AG10803 (cell line): ENCODE results near the gene EN1.
A peak's percentile ranks its signal among the peaks of the same experiment; 100 is the strongest.

Source experiments
- DNase-seq: peaks from one replicate; pipeline ENCODE4 v3.0.0; 2010; ENCODE audit warnings: low read depth
- H3K4me3 ChIP-seq: 2 replicates; pipeline ENCODE4 v1.5.1; 2011; ENCODE audit warnings: mild to moderate bottlenecking, low read length, control low read depth
- TF ChIP-seq, protein P1 (sequence below): conservative IDR thresholded peaks from 2 replicates; pipeline ENCODE4 v1.5.1; 2011; ENCODE audit warnings: mild to moderate bottlenecking, low read length, control low read depth, inconsistent platforms

Gene EN1

DNA sequence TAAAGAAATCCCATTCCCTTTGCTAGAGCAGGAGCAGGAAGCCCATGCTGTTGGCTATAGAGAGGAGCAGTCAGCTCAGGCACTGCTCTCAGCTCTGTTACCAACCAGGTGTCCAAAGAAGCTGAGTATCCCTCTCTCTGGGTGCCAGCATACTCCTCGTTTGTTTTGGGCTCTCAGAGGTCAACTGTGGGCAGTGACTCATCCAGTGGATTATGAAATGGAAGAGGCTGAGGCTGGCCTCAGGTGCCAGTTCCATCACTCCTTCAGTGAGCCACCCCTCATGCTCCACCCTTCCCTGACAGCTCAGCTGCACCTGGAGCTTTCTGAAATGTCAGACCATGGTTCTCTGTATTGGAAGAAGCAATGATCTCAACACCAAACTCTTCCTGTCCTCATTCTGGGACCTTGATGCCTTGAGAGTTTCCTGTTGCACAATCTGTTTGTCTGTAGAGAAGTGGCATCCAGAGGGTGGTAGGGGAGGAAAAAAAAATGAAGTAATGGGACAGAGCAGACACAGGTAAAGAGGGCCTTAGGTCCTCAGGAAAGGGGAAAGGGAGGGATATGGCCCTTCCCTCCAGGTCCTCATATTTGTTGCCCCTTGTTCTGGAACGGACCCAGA lies 31.2 kb upstream of the EN1 start:
- TF ChIP-seq, protein P1, sequence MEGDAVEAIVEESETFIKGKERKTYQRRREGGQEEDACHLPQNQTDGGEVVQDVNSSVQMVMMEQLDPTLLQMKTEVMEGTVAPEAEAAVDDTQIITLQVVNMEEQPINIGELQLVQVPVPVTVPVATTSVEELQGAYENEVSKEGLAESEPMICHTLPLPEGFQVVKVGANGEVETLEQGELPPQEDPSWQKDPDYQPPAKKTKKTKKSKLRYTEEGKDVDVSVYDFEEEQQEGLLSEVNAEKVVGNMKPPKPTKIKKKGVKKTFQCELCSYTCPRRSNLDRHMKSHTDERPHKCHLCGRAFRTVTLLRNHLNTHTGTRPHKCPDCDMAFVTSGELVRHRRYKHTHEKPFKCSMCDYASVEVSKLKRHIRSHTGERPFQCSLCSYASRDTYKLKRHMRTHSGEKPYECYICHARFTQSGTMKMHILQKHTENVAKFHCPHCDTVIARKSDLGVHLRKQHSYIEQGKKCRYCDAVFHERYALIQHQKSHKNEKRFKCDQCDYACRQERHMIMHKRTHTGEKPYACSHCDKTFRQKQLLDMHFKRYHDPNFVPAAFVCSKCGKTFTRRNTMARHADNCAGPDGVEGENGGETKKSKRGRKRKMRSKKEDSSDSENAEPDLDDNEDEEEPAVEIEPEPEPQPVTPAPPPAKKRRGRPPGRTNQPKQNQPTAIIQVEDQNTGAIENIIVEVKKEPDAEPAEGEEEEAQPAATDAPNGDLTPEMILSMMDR: no peak
- no peak for DNase-seq
- H3K4me3 ChIP-seq: no peak overlapping the region

DNA sequence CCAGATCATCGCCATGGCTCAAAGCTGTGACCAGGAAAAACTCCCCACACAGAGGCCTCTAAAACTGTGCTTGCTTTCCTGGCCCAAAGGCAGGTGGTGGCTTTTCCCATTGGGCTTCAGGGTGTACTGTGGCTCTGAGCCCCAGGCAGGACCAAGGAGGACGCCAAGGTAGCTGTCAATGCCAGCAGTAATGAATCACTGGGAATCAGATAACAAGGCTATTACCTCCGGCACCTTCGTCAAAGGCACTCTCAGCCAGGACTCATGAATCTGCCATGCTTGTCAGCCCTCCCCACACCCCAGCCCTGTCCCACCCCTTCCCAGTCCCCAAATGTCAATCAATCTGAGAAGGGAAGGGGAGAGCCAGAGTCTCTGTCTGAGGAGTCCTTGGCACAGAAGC lies 27.9 kb upstream of the EN1 start:
- no peak for DNase-seq
- TF ChIP-seq, protein P1: no peak
- H3K4me3 ChIP-seq: no peak overlapping the region

DNA sequence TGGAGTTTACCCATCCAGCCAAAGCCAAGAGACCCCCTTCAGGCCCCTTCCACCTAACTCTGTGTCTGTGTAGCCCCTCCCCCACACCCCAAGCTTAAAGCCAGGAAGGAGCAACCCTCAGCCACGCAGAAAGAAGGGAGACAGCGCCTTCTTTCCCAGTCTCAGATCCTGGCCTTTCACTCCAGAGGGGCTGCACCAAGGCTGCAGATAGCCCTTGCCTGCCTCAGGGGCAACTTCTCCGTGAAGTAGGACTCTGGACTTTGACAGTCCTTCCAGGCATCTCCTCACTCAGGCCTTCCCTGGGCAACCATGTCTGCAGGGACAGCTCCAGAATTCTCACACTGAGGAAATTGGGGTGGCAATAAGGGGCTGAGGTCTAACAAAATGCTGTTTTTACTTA lies 26.9 kb upstream of the EN1 start:
- TF ChIP-seq, protein P1: no peak
- no peak overlapping the region for H3K4me3 ChIP-seq
- no peak for DNase-seq

DNA sequence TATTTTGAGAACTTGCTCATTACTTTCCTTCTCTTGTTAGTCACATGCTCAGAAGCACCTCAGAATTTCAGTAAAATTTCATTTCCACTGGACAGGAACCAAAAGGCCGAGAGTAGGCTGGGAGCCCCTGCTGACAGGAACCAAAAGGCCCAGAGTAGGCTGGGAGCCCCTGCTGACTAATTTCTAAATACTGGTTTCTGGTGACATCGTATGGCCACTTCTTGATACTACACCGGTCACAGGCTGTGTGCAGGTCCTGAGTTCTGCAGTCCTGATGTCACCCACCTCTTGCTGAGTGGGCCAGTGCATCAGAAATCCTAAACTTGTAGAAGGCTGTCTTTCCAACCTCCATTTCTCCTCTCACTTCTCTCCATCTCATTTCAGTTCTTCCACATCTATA lies 17.7 kb upstream of the EN1 start:
- TF ChIP-seq, protein P1: peak; percentile 85
- peak; percentile 63 for DNase-seq
- H3K4me3 ChIP-seq: no peak overlapping the region

DNA sequence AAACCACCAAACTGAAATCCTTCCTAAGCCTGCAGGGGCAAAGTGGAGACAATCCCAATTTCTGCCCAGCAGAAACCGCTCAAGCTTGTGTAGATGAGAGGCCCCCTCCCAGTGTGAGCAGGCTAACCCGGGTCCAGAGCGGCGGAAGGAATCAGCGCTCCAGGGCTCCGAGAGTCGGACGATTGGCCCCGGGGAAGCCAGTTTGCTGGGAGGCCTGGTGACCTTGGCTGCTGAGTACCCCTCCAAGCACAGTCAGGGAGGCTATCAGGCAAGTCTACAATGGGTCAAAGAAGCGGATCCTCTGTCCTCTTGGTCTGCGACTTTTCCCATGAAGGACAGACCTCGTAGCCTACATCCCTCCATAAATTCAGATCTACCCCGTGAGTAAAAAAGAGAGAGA lies 16.8 kb upstream of the EN1 start:
- DNase-seq: no peak
- TF ChIP-seq, protein P1: no peak
- H3K4me3 ChIP-seq: no peak overlapping the region

DNA sequence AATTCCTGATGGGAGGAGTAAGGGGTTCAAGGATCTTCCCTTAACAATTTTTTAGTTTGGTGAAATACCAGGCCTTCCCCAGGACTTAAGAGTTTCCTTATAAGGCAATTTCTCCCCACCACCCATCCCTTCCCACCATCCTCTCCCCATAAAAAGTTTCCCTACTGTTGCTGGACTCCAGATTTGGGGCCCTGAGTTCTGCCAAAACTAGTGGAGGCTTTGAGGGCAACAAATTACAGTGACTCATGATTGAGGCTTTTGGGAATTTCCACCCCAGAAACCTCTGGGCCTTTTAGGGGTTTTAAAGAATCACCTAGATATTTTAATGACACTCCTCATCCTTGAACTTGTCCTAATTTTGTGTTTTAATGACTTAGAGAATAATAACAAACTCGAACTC lies 14.3 kb upstream of the EN1 start:
- TF ChIP-seq, protein P1: no peak
- no peak overlapping the region for H3K4me3 ChIP-seq
- peak; percentile 69 for DNase-seq

DNA sequence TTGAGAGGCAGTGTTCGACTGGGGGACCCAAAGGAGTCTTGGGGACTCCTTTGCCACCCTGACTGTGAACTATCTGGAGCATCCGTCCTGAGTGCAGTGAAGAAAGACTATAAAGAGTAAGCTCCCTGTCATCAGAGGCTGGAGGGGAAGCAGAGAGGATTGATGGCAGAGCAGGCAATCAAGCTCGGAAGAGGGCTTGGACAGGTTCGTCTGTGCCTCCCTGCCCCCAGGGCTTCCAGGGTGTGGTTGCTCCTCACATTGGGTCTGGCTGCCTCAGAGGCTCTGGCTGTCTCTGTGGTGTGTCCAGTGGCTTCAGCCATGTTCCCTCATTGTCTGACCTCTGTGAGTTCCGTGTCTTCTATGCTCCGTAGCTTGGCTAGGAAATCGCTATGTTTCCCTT lies 13.8 kb upstream of the EN1 start:
- TF ChIP-seq, protein P1: no peak
- DNase-seq: no peak
- H3K4me3 ChIP-seq: no peak overlapping the region
